ENCODE results near the gene PEAK1. TPM values are rescaled to one million over a fixed set of nuclear protein-coding genes. Genes with fewer than 3 reads are reported as not detected.

PEAK1 gene
- total RNA-seq, 1 experiment from 2014 or later: 21.2 TPM

DNA sequence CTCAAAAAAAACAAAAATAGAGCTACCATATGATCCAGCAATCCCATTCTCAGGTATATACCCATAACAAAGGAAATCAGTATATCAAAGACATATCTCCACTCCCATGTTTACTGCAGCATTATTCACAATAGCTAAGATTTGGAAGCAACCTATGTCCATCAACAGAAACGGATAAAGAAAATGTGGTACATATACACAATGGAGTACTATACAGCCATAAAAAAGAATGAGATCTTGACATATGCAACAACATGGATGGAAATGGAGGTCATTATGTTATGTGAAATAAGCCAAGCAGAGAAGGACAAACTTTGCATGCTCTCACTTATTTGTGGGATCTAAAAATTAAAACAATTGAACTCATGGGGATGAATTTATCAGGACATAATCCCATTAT, 19.6 kb downstream of the PEAK1 start:
- Mint-ChIP-seq H3K36me3 (ENCODE audit: insufficient read depth in 1 of 3, low read depth in 3 of 3) (peaks cover 20 to 52% (median 26%) of the 10 kb centered on the region in 3 experiments), H3K27ac (no peak overlapping the region), H3K4me3 (no peak overlapping the region), H3K4me1 (peaks cover 1 to 5% of the 10 kb centered on the region in 2 experiments), H3K9me3 (peaks cover 38 to 39% of the 10 kb centered on the region in 2 experiments), H3K27me3 (ENCODE audit: low read depth) (no peaks in the 10 kb centered on the region)
- no peak overlapping the region for H2AFZ ChIP-seq (ENCODE audit: low read length)
- no peak overlapping the region for H2BK120ac ChIP-seq (ENCODE audit: low read depth, low read length, poor library complexity, severe bottlenecking)
- no peak overlapping the region for H2AK5ac ChIP-seq (ENCODE audit: insufficient read length, low read length)
- H3K79me2 ChIP-seq (ENCODE audit: insufficient read depth, low read length): peaks cover 3% of the 10 kb centered on the region; the same call in 1 of the 2 replicates
- no peak overlapping the region for H2BK20ac ChIP-seq (ENCODE audit: low read depth, low read length, poor library complexity, severe bottlenecking)
- H4K91ac ChIP-seq (ENCODE audit: insufficient read length, low read depth, low read length): no peak overlapping the region
- no peak overlapping the region for H3K23ac ChIP-seq (ENCODE audit: insufficient read length, low read depth, low read length)
- H3K9me3 ChIP-seq (ENCODE audit: control insufficient read depth, low read depth, low read length): no peaks in the 10 kb centered on the region
- no peak overlapping the region for H4K8ac ChIP-seq (replicated peaks; ENCODE audit: insufficient read length, low read depth, low read length)
- no peaks in the 10 kb centered on the region for H3K27me3 ChIP-seq (ENCODE audit: insufficient read depth, low read length)
- H3K23me2 ChIP-seq (ENCODE audit: insufficient read length, low read depth, low read length, poor library complexity, severe bottlenecking): no peaks in the 10 kb centered on the region
- H3K56ac ChIP-seq (ENCODE audit: insufficient read length, low read depth, low read length): no peak overlapping the region
- DNase-seq: no peak
- no CpG with 5 or more reads among the region's 1 CpG for WGBS (ENCODE audit: extremely low coverage, insufficient read length, low lambda C conversion rate)
- H3T11ph ChIP-seq (ENCODE audit: low read length): no peak overlapping the region
- H2BK15ac ChIP-seq (ENCODE audit: low read depth, low read length): no peak overlapping the region
- no peak overlapping the region for H2BK5ac ChIP-seq (ENCODE audit: insufficient read length, low read length)
- no peak overlapping the region for H3K4ac ChIP-seq (ENCODE audit: low read depth, low read length)
- H3K4me1 ChIP-seq (ENCODE audit: insufficient read depth, low read length): no peaks in the 10 kb centered on the region
- H4K20me1 ChIP-seq (ENCODE audit: control insufficient read depth, insufficient read depth, insufficient read length): no peaks in the 10 kb centered on the region
- no peaks in the 10 kb centered on the region for H3K79me1 ChIP-seq (ENCODE audit: insufficient read depth, low read depth, low read length, poor library complexity, severe bottlenecking)
- TF ChIP-seq, protein P1, sequence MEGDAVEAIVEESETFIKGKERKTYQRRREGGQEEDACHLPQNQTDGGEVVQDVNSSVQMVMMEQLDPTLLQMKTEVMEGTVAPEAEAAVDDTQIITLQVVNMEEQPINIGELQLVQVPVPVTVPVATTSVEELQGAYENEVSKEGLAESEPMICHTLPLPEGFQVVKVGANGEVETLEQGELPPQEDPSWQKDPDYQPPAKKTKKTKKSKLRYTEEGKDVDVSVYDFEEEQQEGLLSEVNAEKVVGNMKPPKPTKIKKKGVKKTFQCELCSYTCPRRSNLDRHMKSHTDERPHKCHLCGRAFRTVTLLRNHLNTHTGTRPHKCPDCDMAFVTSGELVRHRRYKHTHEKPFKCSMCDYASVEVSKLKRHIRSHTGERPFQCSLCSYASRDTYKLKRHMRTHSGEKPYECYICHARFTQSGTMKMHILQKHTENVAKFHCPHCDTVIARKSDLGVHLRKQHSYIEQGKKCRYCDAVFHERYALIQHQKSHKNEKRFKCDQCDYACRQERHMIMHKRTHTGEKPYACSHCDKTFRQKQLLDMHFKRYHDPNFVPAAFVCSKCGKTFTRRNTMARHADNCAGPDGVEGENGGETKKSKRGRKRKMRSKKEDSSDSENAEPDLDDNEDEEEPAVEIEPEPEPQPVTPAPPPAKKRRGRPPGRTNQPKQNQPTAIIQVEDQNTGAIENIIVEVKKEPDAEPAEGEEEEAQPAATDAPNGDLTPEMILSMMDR (conservative IDR thresholded peaks at IDR 0.05): no peak
- H3K14ac ChIP-seq (ENCODE audit: insufficient read depth, low read length): no peak overlapping the region
- no peak overlapping the region for H3K9ac ChIP-seq (ENCODE audit: extremely low read depth, insufficient read length, low read length)
- no peak overlapping the region for H2BK12ac ChIP-seq (ENCODE audit: insufficient read length, low read depth, low read length)
- H3K18ac ChIP-seq (ENCODE audit: insufficient read length, low read depth, low read length): no peak overlapping the region
- H4K5ac ChIP-seq (ENCODE audit: insufficient read length, low read depth, low read length): no peak overlapping the region
- H3K4me2 ChIP-seq (ENCODE audit: insufficient read depth, insufficient read length, low read length): no peak overlapping the region
- no peak overlapping the region for H3K27ac ChIP-seq (ENCODE audit: insufficient read length, low read depth, low read length)

Measured in H9 (cell line).